HepG2 (cell line): ENCODE results near the gene CD7. TPM values are rescaled to one million over a fixed set of nuclear protein-coding genes. Genes with fewer than 3 reads are reported as not detected.

Experiments used
- ATAC-seq: fragments of 200-7000 bp; cut with Tn5 transposase; 3 replicates; pipeline ENCODE4 v1.9.1; 2020; ENCODE audit warnings: mild to moderate bottlenecking, moderate library complexity
- BruUV-seq: library from RNA; stranded (reverse); fragments of 400-500 nt; replicated peaks from 2 replicates; lab custom pipeline; 2021; lab: Mats Ljungman, UMichigan
- CTCF ChIA-PET: fragments of 300-600 bp; formaldehyde crosslinking; extraction: SDS; loops from one replicate; lab custom pipeline; 2021; ENCODE audit warnings: low total read pairs, inconsistent platforms, low intra/inter-chr PET ratio; lab: Yijun Ruan, JAX
- POLR2A ChIA-PET: fragments of 350-600 bp; sonication (Branson Sonifier 250); formaldehyde crosslinking; loops from one replicate; lab custom pipeline; 2020; ENCODE audit warnings: antibody characterized with exemption, inconsistent platforms; lab: Yijun Ruan, JAX
- DNase-seq: peaks from one replicate; pipeline ENCODE4 v3.0.0-alpha.2; 2015; ENCODE audit warnings: low spot score
- FAIRE-seq: peaks from 3 replicates; lab custom pipeline; 2011; peaks lifted over from hg19 to GRCh38; lab: Jason Lieb, UNC
- H2AFZ ChIP-seq: one replicate; pipeline ENCODE4 v1.6.1; 2011; ENCODE audit warnings: low read length, inconsistent platforms
- H3K27ac ChIP-seq: fragments of 300-600 bp; 3 replicates; pipeline ENCODE4 v1.8.0; 2011; ENCODE audit warnings: mixed run types, mild to moderate bottlenecking, mixed read lengths, low read length, inconsistent platforms; ENCODE audit not compliant: insufficient read depth; ENCODE audit errors: extremely low read length
- H3K27me3 ChIP-seq, 2 experiments: fragments of 200-600 bp in 1 of 2; 2 replicates in 1 of 2; 3 replicates in 1 of 2; pipeline versions ENCODE4 v1.6.0 to v1.8.0; 2011; ENCODE audit warnings: low read length in 2 of 2, mild to moderate bottlenecking in 2 of 2, moderate library complexity in 2 of 2, inconsistent platforms in 1 of 2; ENCODE audit not compliant: insufficient read depth in 2 of 2, control insufficient read depth in 1 of 2
- H3K36me3 ChIP-seq, 2 experiments: fragments of 200-600 bp in 1 of 2; replicated peaks in 1 of 2; 2 replicates in 1 of 2; 3 replicates in 1 of 2; pipeline versions ENCODE4 v1.5.1 to v1.8.0; 2011; ENCODE audit warnings: low read length in 2 of 2, inconsistent platforms in 1 of 2; ENCODE audit not compliant: insufficient read depth in 2 of 2, control insufficient read depth in 1 of 2
- H3K4me1 ChIP-seq: 2 replicates; pipeline ENCODE4 v1.5.1; 2012; ENCODE audit warnings: low read length, inconsistent platforms; ENCODE audit not compliant: insufficient read depth
- H3K4me2 ChIP-seq: 2 replicates; pipeline ENCODE4 v1.6.0; 2011; ENCODE audit warnings: low read depth, low read length, inconsistent platforms
- H3K4me3 ChIP-seq, 3 experiments: fragments of 200-600 bp in 1 of 3; sonication (generic), shearing (Covaris generic) in 1 of 3; replicated peaks in 1 of 3; 2 replicates each; pipeline ENCODE4 v1.5.1; 2011 to 2016; ENCODE audit warnings: low read length in 3 of 3, inconsistent platforms in 2 of 3, low read depth in 2 of 3, mild to moderate bottlenecking in 2 of 3, control low read depth in 1 of 3, mixed read lengths in 1 of 3; ENCODE audit not compliant: insufficient read depth in 1 of 3
- H3K79me2 ChIP-seq: one replicate; pipeline ENCODE4 v1.6.1; 2011; ENCODE audit warnings: low read length, inconsistent platforms; ENCODE audit not compliant: insufficient read depth
- H3K9ac ChIP-seq: 2 replicates; pipeline ENCODE4 v1.6.0; 2011; ENCODE audit warnings: mild to moderate bottlenecking, low read depth, low read length, inconsistent platforms; ENCODE audit not compliant: insufficient read depth
- H3K9me3 ChIP-seq: 2 replicates; pipeline ENCODE4 v1.5.1; 2012; ENCODE audit warnings: mild to moderate bottlenecking, low read length
- H4K20me1 ChIP-seq: 2 replicates; pipeline ENCODE4 v1.6.0; 2011; ENCODE audit warnings: inconsistent platforms, mild to moderate bottlenecking, low read length, moderate library complexity; ENCODE audit not compliant: insufficient read depth
- GPBP1L1 ChIP-seq: sonication (generic); formaldehyde crosslinking; IDR thresholded peaks from 2 replicates; pipeline ENCODE4 v1.5.0; 2020; ENCODE audit warnings: mild to moderate bottlenecking, missing genetic modification reagents
- MLLT10 ChIP-seq: sonication (generic); formaldehyde crosslinking; IDR thresholded peaks from 2 replicates; pipeline ENCODE4 v1.4.0; 2020; ENCODE audit warnings: missing genetic modification reagents
- MTERF4 ChIP-seq: sonication (generic); formaldehyde crosslinking; IDR thresholded peaks from 2 replicates; pipeline ENCODE4 v1.8.0; 2023; ENCODE audit warnings: mild to moderate bottlenecking, missing genetic modification reagents
- RNF219 ChIP-seq: sonication (generic); formaldehyde crosslinking; IDR thresholded peaks from 2 replicates; pipeline ENCODE4 v1.5.0; 2020; ENCODE audit warnings: mild to moderate bottlenecking, missing genetic modification reagents
- ZBTB7B ChIP-seq: sonication (generic); formaldehyde crosslinking; IDR thresholded peaks from 2 replicates; pipeline ENCODE4 v1.4.0; 2020; ENCODE audit warnings: missing genetic modification reagents
- ZNF501 ChIP-seq: sonication (generic); formaldehyde crosslinking; IDR thresholded peaks from 2 replicates; pipeline ENCODE4 v1.5.1; 2020; ENCODE audit warnings: mild to moderate bottlenecking, moderate library complexity, missing genetic modification reagents
- ZNF687 ChIP-seq: sonication (generic); formaldehyde crosslinking; IDR thresholded peaks from 2 replicates; pipeline ENCODE4 v1.5.1; 2020; ENCODE audit warnings: mild to moderate bottlenecking, missing genetic modification reagents, moderate library complexity
- WGBS: methylation state at CpG from one replicate; pipeline ENCODE4 v1.1.6; 2017; ENCODE audit warnings: low lambda C conversion rate; 5-methylcytosine and 5-hydroxymethylcytosine counted together
- in situ Hi-C: cut with HindIII; loops from 2 replicates; pipeline ENCODE4 v1.10.0; 2017; ENCODE audit warnings: low pct_unique_long_range_greater_than_20kb; ENCODE audit not compliant: extremely low pct_ligation_motif_present
- intact Hi-C: fragments of 100-400 bp; cut with micrococcal nuclease; formaldehyde crosslinking; loops from one replicate; pipeline ENCODE4 v1.10.0; 2022; ENCODE audit not compliant: unreplicated experiment
- polyA plus RNA-seq, 8 experiments: library from polyadenylated mRNA; depleted of rRNA in 3 of 8; stranded (reverse) in 7 of 8; unstranded in 1 of 8; fragments of >200 nt; fragmentation: Illumina TruSeq in 4 of 8; extraction: Trizol in 4 of 8; gene quantifications; 2 replicates each; pipeline versions ENCODE4 v1.2.1 to v1.2.3, GENCODE V29; 2011 to 2016; ENCODE audit warnings: low read depth in 4 of 8, missing spikeins in 1 of 8, mixed read lengths in 1 of 8; ENCODE audit not compliant: insufficient read depth in 1 of 8
- total RNA-seq, 5 experiments: library from RNA; depleted of rRNA; stranded (reverse); fragments of >200 nt; fragmentation: Illumina TruSeq; extraction: Trizol; gene quantifications; 2 replicates each; pipeline ENCODE4 v1.2.3, GENCODE V29; 2016; ENCODE audit warnings: low read depth in 1 of 5

CD7 gene
- total and polyA plus RNA-seq, 2 of the 13 experiments (the other 11 are each of a cell fraction or from before 2014, with no cell fraction given), result 67.6 to 76.4 TPM

GRCh38 chr17:82348434-82348833 lies 31.0 kb upstream of the CD7 start:
- no peaks in the 10 kb centered on the region for H3K9me3 ChIP-seq
- in situ Hi-C loops, result no loop called here
- peak overlapping the region; percentile 58; the same call in 1 of the 2 replicates for H3K4me2 ChIP-seq
- TF ChIP-seq GPBP1L1 (CRISPR knock-in tag) (no peak), RNF219 (CRISPR knock-in tag) (peak; percentile 14; the same call in 1 of the 2 replicates), MTERF4 (CRISPR knock-in tag) (0 out of 2 replicates have a peak, but pooled peaks have one; percentile 14), ZNF501 (CRISPR knock-in tag) (0 out of 2 replicates have a peak, but pooled peaks have one; percentile 9), ZNF687 (peak; percentile 28; the same call in 1 of the 2 replicates), MLLT10 (CRISPR knock-in tag) (no peak), ZBTB7B (CRISPR knock-in tag) (0 out of 2 replicates have a peak, but pooled peaks have one; percentile 10)
- TF ChIP-seq, all 625 proteins: peak for 5
- Histone ChIP-seq H3K27ac (peak overlapping the region; percentile 28), H4K20me1 (no peaks in the 10 kb centered on the region), H2AFZ (no peak overlapping the region), H3K9ac (peak overlapping the region; percentile 44; the same call in 1 of the 2 replicates), H3K79me2 (peaks cover 17% of the 10 kb centered on the region), H3K4me3 (no peak overlapping the region), H3K4me1 (peaks cover 94% of the 10 kb centered on the region), H3K36me3 (no peaks in the 10 kb centered on the region), H3K27me3 (no peaks in the 10 kb centered on the region)
- WGBS, result 74% methylated on average over 9 of the region's 9 CpGs
- CTCF ChIA-PET, result no interaction called here
- BruUV-seq, result no TSS peak
- intact Hi-C loops, result no loop called here
- ATAC-seq (no peak), FAIRE-seq (no peak), DNase-seq (no peak)
- POLR2A ChIA-PET, result interaction anchor here (1.0 to 2.2 kb wide), 3 partner anchors 19 to 147 kb away, joined by 3 to 8 read pairs (median 6); no protein-coding TSS in a partner anchor
